SH-SY5Y (cell line): ENCODE data around the gene DHX16.

Experiments used
- GATA2 ChIP-seq: IDR thresholded peaks from 2 replicates; pipeline ENCODE4 v1.6.1; 2011; ENCODE audit warnings: mild to moderate bottlenecking, low read depth, low read length
- GATA3 ChIP-seq: IDR thresholded peaks from 2 replicates; pipeline ENCODE4 v1.6.1; 2011; ENCODE audit warnings: low read depth, mild to moderate bottlenecking, low read length, moderate library complexity

GRCh38 chr6:30655743-30656094 is 17.1 kb downstream of the DHX16 start:
- TF ChIP-seq GATA2 = no peak
- TF ChIP-seq GATA3 = no peak
